Endometrial microvascular endothelial cells (primary cell): ENCODE results near the gene MUC12. TPM values are rescaled to one million over a fixed set of nuclear protein-coding genes. Genes with fewer than 3 reads are reported as not detected.

Source experiments
- in situ Hi-C: cut with HindIII; loops from 2 replicates; pipeline ENCODE4 v1.10.0; 2017; ENCODE audit warnings: low sequenced_read_pairs, low pct_unique_long_range_greater_than_20kb; ENCODE audit errors: inconsistent ontology term
- total RNA-seq: library from RNA; depleted of rRNA; stranded (reverse); fragments of >200 nt; gene quantifications from one replicate; pipeline ENCODE4 v1.2.3, GENCODE V29; 2015; ENCODE audit errors: inconsistent ontology term

Gene MUC12
- total RNA-seq, 1 donor from 2014 or later: not detected

DNA sequence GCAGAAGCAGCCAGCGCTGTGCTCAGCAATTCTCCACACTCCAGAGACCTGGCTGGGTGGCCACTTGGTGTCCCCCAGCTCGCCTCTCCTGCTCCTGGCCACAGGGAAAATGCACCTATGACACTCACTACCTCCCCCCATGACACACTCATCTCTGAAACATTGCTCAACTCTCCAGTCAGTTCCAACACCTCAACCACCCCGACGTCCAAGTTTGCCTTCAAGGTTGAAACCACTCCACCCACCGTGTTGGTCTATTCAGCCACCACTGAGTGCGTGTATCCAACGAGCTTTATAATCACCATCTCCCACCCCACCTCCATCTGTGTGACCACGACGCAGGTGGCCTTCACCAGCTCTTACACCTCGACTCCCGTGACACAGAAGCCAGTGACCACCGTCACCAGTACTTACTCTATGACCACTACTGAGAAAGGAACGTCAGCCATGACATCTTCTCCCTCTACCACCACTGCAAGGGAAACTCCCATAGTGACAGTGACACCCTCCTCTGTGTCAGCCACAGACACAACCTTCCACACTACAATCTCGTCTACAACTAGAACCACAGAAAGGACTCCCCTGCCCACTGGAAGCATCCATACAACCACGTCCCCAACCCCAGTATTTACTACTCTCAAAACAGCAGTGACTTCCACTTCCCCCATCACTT is 17.3 kb upstream of the MUC12 start:
- in situ Hi-C loops: no loop called here

DNA sequence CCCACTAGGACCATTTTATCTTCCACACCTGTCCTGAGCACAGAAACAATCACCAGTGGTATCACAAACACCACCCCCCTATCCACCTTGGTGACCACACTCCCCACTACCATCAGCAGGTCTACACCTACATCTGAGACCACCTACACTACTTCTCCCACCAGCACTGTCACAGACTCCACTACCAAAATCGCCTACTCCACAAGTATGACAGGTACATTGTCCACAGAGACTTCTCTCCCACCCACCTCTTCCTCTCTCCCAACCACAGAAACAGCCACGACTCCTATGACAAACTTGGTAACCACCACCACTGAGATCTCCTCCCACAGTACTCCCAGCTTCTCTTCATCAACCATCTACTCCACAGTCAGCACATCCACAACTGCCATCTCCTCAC is 16.7 kb upstream of the MUC12 start:
- in situ Hi-C loops: no loop called here

DNA sequence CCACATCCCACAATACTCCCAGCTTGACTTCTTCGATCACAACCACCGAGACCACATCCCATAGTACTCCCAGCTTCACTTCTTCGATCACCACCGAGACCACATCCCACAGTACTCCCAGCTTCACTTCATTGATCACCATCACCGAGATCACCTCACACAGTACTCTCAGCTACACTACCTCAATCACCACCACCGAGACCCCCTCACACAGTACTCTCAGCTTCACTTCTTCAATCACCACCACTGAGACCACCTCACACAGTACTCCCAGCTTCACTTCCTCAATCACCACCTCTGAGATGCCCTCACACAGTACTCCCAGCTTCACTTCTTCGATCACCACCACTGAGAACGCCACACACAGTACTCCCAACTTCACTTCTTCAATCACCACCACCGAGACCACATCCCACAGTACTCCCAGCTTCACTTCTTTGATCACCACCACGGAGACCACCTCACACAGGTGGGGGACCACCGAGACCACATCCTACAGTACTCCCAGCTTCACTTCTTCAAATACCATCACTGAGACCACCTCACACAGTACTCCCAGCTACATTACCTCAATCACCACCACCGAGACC is 11.4 kb upstream of the MUC12 start:
- in situ Hi-C loops: no loop called here

DNA sequence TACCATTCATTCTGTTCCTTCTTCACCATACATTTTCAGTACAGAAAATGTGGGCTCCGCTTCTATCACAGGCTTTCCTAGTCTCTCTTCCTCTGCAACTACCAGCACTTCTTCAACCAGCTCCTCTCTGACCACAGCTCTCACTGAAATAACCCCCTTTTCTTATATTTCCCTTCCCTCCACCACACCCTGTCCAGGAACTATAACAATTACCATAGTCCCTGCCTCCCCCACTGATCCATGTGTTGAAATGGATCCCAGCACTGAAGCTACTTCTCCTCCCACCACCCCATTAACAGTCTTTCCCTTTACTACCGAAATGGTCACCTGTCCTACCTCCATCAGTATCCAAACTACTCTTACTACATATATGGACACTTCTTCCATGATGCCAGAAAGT is 9.5 kb upstream of the MUC12 start:
- in situ Hi-C loops: no loop called here

DNA sequence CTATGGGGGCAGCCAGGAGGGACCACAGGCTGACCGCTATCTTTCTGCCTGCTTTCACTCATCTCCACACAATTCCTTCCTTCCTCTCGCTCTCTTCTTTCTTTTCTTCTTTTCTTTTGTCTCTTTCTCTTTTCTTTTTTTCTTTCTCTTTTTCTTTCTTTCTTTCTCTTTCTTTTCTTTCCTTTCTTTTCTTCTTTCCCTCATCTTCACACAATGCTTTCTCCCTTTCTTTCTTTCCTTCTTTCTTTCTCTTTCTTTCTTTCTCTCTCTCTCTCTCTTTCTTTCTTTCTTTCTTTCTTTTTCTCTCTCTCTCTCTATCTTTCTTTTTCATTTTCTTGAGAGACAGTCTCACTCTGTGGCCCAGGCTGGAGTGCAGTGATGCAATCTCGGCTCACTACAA is 6.8 kb upstream of the MUC12 start:
- in situ Hi-C loops: no loop called here

DNA sequence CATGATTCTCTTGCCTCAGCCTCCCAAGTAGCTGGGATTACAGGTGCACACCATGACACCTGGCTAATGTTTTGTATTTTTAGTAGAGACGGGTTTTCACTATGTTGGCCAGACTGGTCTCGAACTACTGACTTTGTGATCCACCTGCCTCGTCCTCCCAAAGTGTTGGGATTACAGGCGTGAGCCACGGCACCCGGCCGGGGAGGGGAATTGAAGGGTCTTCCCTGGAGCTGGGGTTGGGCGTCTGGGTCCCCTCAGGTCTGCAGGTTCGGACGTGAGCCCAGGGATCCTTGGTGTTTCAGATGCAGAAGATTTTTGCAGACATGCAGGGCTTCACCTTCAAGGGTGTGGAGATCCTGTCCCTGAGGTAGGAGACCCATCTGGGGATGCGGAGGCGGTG is 6.0 kb upstream of the MUC12 start:
- in situ Hi-C loops: no loop called here

DNA sequence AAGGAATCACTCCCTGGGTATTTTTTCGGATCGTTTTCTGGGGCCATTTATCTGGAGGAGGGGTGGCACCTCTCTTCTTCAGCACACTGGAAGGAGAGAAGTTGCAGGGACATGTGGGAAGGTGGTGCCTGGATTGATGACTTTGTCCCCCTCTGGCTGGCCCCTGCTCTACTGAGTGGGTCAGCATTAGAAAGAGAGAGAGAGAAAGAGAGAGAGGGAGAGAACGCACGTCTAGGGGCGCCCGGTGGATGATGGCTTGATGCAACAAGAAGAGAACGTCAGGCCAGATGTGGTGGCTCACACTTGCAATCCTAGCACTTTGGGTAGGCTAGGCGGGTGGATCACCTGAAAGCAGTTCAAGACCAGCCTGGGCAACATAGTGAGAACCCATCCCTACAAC is 5.5 kb upstream of the MUC12 start:
- in situ Hi-C loops: no loop called here

DNA sequence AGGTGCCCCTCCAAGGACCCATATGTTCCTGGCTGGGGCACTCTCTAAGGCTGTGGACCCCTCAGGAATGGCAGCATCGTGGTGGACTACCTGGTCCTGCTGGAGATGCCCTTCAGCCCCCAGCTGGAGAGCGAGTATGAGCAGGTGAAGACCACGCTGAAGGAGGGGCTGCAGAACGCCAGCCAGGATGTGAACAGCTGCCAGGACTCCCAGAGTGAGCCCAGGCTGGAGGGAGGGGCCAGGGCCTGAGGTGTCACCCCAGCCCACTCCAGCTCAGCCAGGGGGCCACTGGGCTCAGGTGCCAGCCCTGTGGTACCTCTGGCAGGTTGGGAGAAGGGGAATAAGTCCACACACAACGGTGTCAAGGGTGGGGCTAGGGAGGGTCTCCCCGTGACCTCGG is 4.7 kb upstream of the MUC12 start:
- in situ Hi-C loops: no loop called here

DNA sequence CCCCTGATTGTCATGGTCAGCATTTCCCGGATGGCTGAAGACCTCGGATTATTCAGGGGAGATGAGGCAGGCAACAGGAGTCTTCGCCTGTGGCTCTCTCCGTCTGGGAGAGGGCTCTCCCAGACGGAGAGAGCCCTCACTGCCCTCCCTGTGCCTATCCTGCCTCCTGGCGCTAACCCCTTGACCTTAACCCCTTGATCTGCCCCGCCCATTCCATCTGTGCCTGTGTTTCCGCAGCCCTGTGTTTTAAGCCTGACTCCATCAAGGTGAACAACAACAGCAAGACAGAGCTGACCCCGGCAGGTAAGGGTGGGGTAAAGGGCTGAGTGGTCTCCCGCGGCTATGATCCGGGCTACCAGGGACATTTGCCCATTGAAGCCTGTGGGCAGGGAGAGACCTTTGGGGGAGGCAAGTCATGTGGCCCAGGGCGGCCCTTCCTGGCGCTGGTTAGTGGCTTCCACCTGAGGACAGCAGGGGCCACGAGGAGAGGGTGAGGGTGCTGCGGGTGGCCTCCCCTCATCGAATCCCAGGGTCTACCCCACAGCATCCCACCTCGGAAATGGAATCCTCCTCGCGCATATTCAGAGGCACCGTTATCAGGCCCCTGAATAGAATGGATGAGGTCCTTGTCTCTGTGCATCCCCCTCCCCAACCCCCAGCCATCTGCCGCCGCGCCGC is 4.2 kb upstream of the MUC12 start:
- in situ Hi-C loops: no loop called here

DNA sequence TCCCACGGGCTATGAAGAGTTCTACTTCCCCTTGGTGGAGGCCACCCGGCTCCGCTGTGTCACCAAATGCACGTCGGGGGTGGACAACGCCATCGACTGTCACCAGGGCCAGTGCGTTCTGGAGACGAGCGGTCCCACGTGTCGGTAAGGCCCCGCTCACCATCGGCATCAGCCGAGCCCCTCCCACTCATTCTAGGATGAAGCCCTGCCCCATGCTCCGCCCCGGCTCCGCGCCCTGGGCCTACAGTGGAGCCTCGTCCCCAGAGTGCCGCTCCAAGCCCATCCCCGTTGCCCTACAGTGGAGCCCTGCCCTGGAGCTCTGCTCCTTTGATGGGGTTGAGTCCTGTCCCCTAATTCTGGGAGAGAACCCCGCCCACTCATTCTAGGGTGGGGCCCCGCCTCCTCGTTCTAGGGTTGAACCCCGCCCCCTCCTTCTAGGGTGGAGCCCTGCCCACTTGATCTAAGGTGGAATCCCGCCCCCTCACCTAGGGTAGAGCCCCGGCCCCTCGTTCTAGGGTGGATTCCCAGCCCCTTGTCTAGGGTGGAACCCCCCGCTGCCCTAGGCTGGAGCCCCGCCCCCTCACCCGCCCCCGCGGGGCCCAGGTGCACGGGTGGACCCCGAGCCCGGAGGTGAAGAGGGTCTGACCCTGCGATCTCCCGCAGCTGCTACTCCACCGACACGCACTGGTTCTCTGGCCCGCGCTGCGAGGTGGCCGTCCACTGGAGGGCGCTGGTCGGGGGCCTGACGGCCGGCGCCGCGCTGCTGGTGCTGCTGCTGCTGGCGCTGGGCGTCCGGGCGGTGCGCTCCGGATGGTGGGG is 3.4 kb upstream of the MUC12 start:
- in situ Hi-C loops: no loop called here

DNA sequence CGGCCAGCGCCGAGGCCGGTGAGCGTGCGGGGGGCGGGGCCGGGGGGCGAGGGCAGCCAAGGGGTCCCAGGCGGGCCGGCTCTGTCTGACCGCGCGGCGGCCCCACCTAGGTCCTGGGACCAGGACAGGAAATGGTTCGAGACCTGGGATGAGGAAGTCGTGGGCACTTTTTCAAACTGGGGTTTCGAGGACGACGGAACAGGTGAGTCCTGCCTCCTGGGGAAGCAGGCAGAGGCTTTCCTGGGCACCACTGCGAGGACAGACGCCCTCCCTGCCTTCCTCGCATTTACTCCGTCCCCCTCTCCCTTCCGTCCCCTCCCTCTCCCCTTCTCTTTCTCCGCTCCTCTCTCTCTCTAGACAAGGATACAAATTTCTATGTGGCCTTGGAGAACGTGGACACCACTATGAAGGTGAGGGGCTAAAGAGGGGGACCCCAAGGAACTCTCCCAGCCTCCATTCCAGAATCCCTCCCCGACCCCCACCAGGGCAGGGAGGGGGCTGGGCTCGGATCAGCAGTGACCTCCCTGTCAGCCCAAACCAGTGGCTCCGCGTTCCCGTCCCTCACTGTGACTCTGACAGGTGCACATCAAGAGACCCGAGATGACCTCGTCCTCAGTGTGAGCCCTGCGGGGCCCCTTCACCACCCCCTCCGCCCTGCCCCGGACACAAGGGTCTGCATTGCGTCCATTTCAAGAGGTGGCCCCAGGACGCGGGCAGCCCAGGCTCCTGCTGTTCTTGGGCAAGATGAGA is 2.6 kb upstream of the MUC12 start:
- in situ Hi-C loops: no loop called here

DNA sequence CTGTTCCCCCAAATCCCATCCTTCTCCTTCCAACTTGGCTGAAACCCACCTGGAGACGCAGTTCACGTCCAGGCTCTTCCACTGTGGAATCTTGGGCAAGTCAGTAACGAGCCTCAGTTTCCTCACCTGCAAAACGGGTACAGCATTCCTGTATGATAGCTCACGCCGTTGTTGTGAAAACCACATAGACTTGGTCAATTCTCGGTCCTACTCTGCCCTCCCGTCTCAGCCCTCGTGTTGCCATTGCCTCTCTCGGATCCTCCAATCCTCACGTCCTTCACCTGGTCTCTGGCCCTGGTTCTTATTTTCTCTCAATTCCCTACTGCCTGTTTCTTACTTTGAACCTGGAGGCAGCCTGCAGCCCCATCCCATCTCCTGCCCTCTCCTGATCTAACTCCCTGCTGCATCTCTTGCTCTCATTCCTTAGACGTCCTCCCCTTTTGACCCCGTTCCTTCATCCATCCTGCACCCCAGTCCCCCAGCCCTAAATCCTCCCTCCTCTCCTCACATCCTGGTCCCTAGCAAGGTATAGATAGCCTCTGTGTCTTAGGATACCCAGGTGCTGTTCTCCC is 2.0 kb upstream of the MUC12 start:
- in situ Hi-C loops: no loop called here

DNA sequence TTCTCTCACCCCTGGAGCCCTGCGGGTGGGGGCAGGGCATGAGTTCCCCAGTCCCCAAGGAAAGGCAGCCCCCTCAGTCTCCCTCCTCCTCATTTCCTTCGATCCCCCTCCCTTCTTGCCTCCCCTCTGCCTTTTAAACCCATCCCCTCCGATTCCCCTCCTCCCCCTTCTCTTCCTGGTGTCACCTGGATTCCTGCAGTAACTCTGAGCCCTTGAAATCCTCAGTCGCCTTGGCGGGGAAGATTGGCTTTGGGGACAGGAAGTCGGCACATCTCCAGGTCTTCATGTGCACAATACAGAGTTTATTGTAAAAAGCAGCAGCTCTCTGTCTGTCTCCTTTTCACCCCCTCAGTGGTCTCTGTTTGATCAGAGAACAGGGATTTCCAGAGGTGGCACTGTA is 1.3 kb upstream of the MUC12 start:
- in situ Hi-C loops: no loop called here

DNA sequence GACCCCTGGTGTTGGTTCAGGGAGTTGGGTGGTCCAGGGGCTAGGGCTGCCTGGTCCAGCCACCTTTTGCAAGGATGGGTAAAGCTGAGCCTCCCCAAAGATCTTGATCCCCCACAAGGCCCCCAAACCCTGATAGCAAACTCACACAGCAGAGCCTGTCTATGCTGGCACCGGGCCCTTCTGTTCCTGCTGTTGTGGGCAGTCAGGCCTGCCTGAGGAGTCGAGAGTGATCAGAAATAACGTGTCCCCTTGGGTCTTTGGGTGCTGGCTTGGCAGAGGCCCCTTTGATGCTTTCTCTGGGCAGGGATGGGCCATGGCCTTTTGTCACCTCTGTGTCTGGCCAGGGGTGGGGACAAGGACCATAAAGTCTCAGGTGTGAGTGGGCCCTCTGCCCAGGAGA is 715 bp upstream of the MUC12 start:
- in situ Hi-C loops: no loop called here

DNA sequence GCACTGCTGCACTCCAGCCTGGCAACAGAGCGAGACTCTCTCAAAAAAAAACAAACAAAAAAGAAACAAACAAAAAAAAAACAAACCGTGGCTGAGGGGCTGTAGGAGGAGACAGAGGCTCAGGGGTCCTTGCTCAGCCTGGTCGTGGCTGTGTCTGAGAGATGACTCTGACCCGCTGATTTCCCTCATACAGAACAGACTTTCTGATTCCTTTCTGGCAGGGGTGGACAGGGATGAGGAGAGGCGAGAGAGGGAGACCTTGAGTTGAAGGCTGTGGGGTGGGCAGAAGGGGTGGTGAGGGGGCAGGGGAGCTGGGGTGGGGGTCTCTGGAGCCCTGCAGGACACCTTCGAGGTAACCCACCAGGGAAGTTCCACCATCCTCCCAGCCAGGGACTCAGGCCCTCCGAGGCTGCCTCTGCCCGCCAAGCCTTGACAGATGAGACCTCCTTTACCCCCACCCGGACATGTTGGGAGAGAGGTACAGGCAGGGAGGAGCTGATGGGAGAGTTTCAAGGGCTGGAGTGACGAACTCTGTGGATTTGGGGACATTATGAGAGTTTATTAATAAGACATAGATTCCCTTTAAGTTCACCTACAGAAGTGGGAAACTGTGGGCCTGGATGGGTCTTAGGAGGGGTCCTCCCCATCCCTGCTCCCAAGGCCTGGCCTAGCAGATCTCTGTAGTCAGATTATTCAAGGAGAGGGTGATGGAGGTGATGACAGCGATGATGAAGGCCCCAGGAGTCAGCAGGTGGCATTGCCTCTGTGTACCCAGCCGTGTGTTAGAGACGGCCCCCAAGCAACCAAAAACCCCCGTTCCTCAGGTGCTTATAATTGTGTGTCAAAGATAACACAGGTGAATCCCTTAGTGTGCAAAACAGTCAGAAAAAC is 2.0 kb downstream of the MUC12 start:
- in situ Hi-C loops: no loop called here

DNA sequence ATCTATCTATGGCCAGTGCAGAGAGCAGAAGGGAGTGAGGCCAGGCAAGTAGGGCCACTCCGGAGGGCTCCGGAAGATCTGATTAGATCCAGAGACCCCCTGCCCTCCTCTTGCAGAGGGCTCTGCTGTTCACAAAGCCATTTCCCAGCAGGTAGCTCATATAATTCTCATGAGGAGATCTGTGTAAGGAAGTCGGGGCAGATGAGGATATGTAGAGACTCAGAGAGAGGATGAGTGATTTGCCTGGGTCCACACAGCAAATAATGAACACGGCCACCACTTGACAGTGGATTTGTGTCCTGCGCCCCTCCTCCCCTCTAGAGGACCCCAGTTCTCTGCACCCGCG is 2.6 kb downstream of the MUC12 start:
- in situ Hi-C loops: no loop called here

DNA sequence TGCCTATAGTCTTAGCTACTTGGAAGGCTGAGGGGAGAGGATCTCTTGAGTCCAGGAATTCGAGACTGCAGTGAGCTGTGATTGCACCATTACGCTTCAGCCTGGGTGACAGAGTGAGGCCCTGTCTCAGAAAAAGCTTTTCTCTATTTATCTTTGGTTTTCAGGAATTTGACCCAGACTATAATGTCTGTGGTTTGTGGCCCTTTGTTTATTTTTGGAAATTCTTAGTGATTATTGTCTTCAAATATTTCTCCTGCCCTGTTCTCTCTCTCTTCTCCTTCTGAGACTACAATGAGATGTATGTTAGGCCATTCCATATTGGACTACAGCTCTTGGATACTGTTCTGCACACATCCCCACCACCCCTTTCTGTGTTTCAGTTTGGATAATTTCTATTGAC is 4.7 kb downstream of the MUC12 start:
- in situ Hi-C loops: no loop called here

DNA sequence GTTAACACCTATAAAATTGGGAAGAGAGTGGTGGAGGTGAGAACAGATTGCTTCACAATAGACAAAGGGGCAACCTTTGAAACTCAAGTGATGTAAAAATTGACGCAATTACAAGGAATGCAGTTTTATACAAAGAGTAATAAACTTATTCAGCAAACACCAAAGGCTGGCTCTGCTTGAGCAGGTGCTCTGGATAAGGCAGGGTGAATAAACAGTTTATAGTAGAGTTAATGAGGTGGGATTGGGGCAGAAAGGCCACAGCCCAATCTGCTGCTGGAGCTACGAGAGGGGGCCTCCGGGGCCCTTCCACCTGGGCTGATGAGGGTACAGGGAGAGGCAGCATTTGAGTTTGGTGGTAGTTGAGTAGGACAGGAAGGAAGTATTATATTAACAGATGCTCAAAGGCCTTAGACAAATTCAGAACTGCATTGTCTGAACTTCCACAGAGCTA is 6.0 kb downstream of the MUC12 start:
- in situ Hi-C loops: no loop called here
